B cell (primary cell): ENCODE results near the gene KLHL30. TPM values are rescaled to one million over a fixed set of nuclear protein-coding genes. Genes with fewer than 3 reads are reported as not detected.
A peak's percentile ranks its signal among the peaks of the same experiment; 100 is the strongest.

Source experiments
- ATAC-seq: fragments of 200-7000 bp; cut with Tn5 transposase; one replicate; pipeline ENCODE4 v1.10.0; 2021; ENCODE audit warnings: low read depth, mild to moderate bottlenecking, moderate number of reproducible peaks, moderate library complexity
- CTCF ChIA-PET: fragments of 350-600 bp; sonication (Branson Sonifier 250); formaldehyde crosslinking; loops from one replicate; lab custom pipeline; 2021; ENCODE audit warnings: antibody characterized with exemption, inconsistent platforms; lab: Charles Lee
- POLR2A ChIA-PET: fragments of 350-600 bp; sonication (Branson Sonifier 250); formaldehyde crosslinking; loops from one replicate; lab custom pipeline; 2021; ENCODE audit warnings: antibody characterized with exemption; lab: Charles Lee
- DNase-seq: peaks from one replicate; pipeline ENCODE4 v3.0.0; 2013
- H2AFZ ChIP-seq: 2 replicates; pipeline ENCODE4 v1.6.1; 2012; ENCODE audit warnings: mild to moderate bottlenecking, low read depth, low read length; ENCODE audit not compliant: insufficient read depth, poor library complexity, severe bottlenecking
- H3K27ac ChIP-seq, 2 donors: 1 replicate in 1 of 2; 2 replicates in 1 of 2; pipeline ENCODE4 v1.5.1; 2012 to 2013; ENCODE audit warnings: low read length in 2 of 2, mild to moderate bottlenecking in 2 of 2, moderate library complexity in 1 of 2
- H3K27me3 ChIP-seq, 4 experiments: fragments of 200-600 bp in 1 of 4; sonication (generic) in 1 of 4; replicated peaks in 1 of 4; 1 replicate in 2 of 4; 2 replicates in 2 of 4; pipeline versions ENCODE4 v1.6.1 to v1.7.0; 2013 to 2016; ENCODE audit warnings: low read length in 3 of 4, mild to moderate bottlenecking in 2 of 4, mixed read lengths in 1 of 4, moderate library complexity in 1 of 4; ENCODE audit not compliant: insufficient read depth in 4 of 4, control insufficient read depth in 3 of 4; ENCODE audit errors: control extremely low read depth in 1 of 4
- H3K36me3 ChIP-seq, 2 experiments: replicated peaks in 1 of 2; 1 replicate in 1 of 2; 2 replicates in 1 of 2; pipeline versions ENCODE4 v1.6.1 to v1.7.1; 2013; ENCODE audit warnings: low read length in 1 of 2; ENCODE audit not compliant: insufficient read depth in 2 of 2, control insufficient read depth in 1 of 2; ENCODE audit errors: control extremely low read depth in 1 of 2, extremely low read depth in 1 of 2
- H3K4me1 ChIP-seq, 2 donors: fragments of 200-600 bp in 1 of 2; sonication (generic) in 1 of 2; 1 replicate in 1 of 2; 2 replicates in 1 of 2; pipeline versions ENCODE4 v1.5.1 to v1.6.1; 2013 to 2017; ENCODE audit warnings: low read length in 2 of 2; ENCODE audit not compliant: control insufficient read depth in 2 of 2, insufficient read depth in 2 of 2
- H3K4me2 ChIP-seq: replicated peaks from 2 replicates; pipeline ENCODE3; 2012; ENCODE audit warnings: mild to moderate bottlenecking, low read depth, low read length; ENCODE audit not compliant: poor library complexity, severe bottlenecking
- H3K4me3 ChIP-seq, 5 experiments: fragments of 200-600 bp in 1 of 5; sonication (generic) in 1 of 5; 1 replicate in 3 of 5; 2 replicates in 2 of 5; pipeline versions ENCODE4 v1.5.1 to v1.7.0; 2011 to 2016; ENCODE audit warnings: low read length in 4 of 5, mild to moderate bottlenecking in 4 of 5, low read depth in 2 of 5, control low read depth in 1 of 5, moderate library complexity in 1 of 5; ENCODE audit not compliant: insufficient read depth in 1 of 5; ENCODE audit errors: control extremely low read depth in 1 of 5, extremely low read depth in 1 of 5
- H3K79me2 ChIP-seq: fragments of 200-600 bp; sonication (generic); one replicate; pipeline ENCODE4 v1.6.0; 2016; ENCODE audit warnings: low read length; ENCODE audit not compliant: control insufficient read depth, insufficient read depth
- H3K9ac ChIP-seq: fragments of 200-600 bp; sonication (generic); 2 replicates; pipeline ENCODE4 v1.6.1; 2017; ENCODE audit warnings: mild to moderate bottlenecking, low read length, moderate library complexity
- H3K9me3 ChIP-seq, 3 donors: one replicate each; pipeline versions ENCODE4 v1.6.1 to v1.7.1; 2013; ENCODE audit warnings: low read length in 2 of 3; ENCODE audit not compliant: control insufficient read depth in 2 of 3, insufficient read depth in 1 of 3; ENCODE audit errors: control extremely low read depth in 1 of 3
- H4K20me1 ChIP-seq: 2 replicates; pipeline ENCODE4 v1.6.0; 2012; ENCODE audit warnings: mild to moderate bottlenecking, low read length; ENCODE audit not compliant: insufficient read depth, control insufficient read depth, poor library complexity, severe bottlenecking
- H3K27ac Mint-ChIP-seq: one replicate; pipeline ENCODE4 v1.8.0; 2021; ENCODE audit warnings: mixed read lengths
- H3K27me3 Mint-ChIP-seq: one replicate; pipeline ENCODE4 v1.8.0; 2021; ENCODE audit warnings: mixed read lengths
- H3K4me1 Mint-ChIP-seq: one replicate; pipeline ENCODE4 v1.8.0; 2021; ENCODE audit warnings: mixed read lengths
- H3K4me3 Mint-ChIP-seq: one replicate; pipeline ENCODE4 v1.8.0; 2021; ENCODE audit warnings: mixed read lengths
- H3K9me3 Mint-ChIP-seq: one replicate; pipeline ENCODE4 v1.8.0; 2022; ENCODE audit warnings: mixed read lengths; ENCODE audit not compliant: insufficient read depth
- EZH2 ChIP-seq: IDR thresholded peaks from 2 replicates; pipeline ENCODE4 v1.6.1; 2012; ENCODE audit warnings: borderline replicate concordance, low read depth, mild to moderate bottlenecking, moderate library complexity, low read length; ENCODE audit not compliant: insufficient read depth, poor library complexity, severe bottlenecking
- WGBS: methylation state at CpG from one replicate; pipeline ENCODE4 v1.1.5; 2013; ENCODE audit warnings: missing lambda C conversion rate; ENCODE audit not compliant: insufficient coverage; 5-methylcytosine and 5-hydroxymethylcytosine counted together
- intact Hi-C: fragments of 100-400 bp; cut with micrococcal nuclease; formaldehyde crosslinking; loops from one replicate; pipeline ENCODE4 v1.10.0; 2022
- polyA plus RNA-seq: library from polyadenylated mRNA; depleted of rRNA; stranded (reverse); fragments of >200 nt; gene quantifications from 2 replicates; pipeline ENCODE4 v1.2.3, GENCODE V29; 2012
- total RNA-seq, 2 donors: library from RNA; stranded (reverse); fragments of 120-200 nt in 1 of 2; gene quantifications; 1 replicate in 1 of 2; 2 replicates in 1 of 2; pipeline versions ENCODE4 v1.2.3 to v1.2.4, GENCODE V29; 2013 to 2022
- TF ChIP-seq, protein P1 (sequence below): fragments of 200-600 bp; IDR thresholded peaks from one replicate; pipeline ENCODE4 v1.8.0; 2022; ENCODE audit warnings: antibody characterized with exemption, mild to moderate bottlenecking

Gene KLHL30
- total and polyA plus RNA-seq, 2 donors (not counting 1 experiment from before 2014, with no cell fraction given), result not detected

DNA sequence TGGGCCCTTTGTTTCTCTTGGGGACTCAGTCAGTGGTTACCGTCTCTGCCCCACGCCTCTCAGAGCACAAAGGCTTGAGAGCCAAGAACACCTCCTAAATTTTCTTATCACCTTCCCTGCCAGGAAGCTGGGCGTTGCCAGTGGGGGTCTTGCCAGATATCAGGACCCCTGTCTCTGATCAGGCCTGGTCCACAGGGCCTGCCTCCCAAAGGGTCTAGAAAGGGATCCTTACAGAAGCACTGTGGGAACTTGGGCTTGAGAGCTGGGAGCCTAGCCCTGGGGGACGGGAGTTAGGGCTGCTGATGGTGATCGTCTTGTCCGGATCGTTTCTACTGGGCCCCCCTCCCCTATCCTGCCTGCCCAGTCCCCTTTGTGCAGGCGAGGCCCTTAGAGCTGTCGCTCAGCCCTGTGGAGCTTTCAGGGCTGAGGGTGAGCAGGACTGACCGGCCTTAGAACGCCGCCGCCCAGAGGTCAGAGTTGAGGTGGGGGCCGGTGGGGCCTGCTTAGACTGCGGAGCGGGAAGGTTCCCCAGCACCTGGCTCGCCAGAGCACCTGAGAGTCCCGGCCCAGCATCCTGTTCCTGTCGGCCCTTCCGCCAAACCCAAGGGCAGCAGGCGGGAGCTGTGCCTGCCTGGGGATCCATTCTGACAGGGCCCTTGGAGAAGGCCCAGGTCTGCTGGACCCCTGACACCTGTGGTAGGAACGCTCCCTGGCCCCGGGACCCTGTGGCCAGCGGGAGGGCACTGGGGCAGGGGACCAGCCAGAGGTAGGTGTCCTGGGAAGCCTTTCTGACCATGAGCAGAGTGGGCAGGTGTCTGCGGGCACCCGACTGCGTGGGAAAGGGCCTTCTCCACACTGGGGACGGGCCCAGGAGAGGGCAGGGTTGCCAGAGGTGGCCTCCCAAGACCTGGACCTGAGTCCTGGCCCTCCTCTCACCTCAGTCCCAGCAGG lies 37.4 kb upstream of the KLHL30 start:
- H3K27me3 ChIP-seq, result no peaks in the 10 kb centered on the region
- no peak overlapping the region for H3K9ac ChIP-seq
- peak overlapping the region; percentile 20 for H3K27ac Mint-ChIP-seq
- H3K36me3 ChIP-seq, result no peaks in the 10 kb centered on the region
- no peak for ATAC-seq
- no peaks in the 10 kb centered on the region for H3K9me3 Mint-ChIP-seq
- no peak overlapping the region for H3K4me3 ChIP-seq
- no peak overlapping the region for H2AFZ ChIP-seq
- H3K79me2 ChIP-seq, result no peaks in the 10 kb centered on the region
- POLR2A ChIA-PET, result no interaction called here
- no peak for DNase-seq
- TF ChIP-seq EZH2, result no peak
- TF ChIP-seq, protein P1, sequence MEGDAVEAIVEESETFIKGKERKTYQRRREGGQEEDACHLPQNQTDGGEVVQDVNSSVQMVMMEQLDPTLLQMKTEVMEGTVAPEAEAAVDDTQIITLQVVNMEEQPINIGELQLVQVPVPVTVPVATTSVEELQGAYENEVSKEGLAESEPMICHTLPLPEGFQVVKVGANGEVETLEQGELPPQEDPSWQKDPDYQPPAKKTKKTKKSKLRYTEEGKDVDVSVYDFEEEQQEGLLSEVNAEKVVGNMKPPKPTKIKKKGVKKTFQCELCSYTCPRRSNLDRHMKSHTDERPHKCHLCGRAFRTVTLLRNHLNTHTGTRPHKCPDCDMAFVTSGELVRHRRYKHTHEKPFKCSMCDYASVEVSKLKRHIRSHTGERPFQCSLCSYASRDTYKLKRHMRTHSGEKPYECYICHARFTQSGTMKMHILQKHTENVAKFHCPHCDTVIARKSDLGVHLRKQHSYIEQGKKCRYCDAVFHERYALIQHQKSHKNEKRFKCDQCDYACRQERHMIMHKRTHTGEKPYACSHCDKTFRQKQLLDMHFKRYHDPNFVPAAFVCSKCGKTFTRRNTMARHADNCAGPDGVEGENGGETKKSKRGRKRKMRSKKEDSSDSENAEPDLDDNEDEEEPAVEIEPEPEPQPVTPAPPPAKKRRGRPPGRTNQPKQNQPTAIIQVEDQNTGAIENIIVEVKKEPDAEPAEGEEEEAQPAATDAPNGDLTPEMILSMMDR, result no peak
- H3K4me2 ChIP-seq, result no peak overlapping the region
- H3K9me3 ChIP-seq, result no peaks in the 10 kb centered on the region
- H4K20me1 ChIP-seq, result no peaks in the 10 kb centered on the region
- intact Hi-C loops, result no loop called here
- no peak overlapping the region for H3K4me3 Mint-ChIP-seq
- CTCF ChIA-PET, result no interaction called here
- H3K4me1 ChIP-seq, result peaks cover 15 to 30% of the 10 kb centered on the region in 2 donors
- H3K4me1 Mint-ChIP-seq, result peaks cover 18% of the 10 kb centered on the region
- no peaks in the 10 kb centered on the region for H3K27me3 Mint-ChIP-seq
- no peak overlapping the region for H3K27ac ChIP-seq
- WGBS, result 91% methylated on average over 23 of the region's 28 CpGs
